HG03135 (cell line): ENCODE results near the gene OR10A4.
"Not testable (repeated sequence)": the region's sequence is repeated elsewhere in the genome, so short reads cannot be mapped to it uniquely, and the experiment has no call there.

Source experiments
- ATAC-seq: cut with Tn5 transposase; IDR thresholded peaks from one replicate; pipeline ENCODE4 v1.9.1; 2021; ENCODE audit warnings: mild to moderate bottlenecking, moderate library complexity; ENCODE audit not compliant: unreplicated experiment

Gene OR10A4, protein sequence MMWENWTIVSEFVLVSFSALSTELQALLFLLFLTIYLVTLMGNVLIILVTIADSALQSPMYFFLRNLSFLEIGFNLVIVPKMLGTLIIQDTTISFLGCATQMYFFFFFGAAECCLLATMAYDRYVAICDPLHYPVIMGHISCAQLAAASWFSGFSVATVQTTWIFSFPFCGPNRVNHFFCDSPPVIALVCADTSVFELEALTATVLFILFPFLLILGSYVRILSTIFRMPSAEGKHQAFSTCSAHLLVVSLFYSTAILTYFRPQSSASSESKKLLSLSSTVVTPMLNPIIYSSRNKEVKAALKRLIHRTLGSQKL

DNA sequence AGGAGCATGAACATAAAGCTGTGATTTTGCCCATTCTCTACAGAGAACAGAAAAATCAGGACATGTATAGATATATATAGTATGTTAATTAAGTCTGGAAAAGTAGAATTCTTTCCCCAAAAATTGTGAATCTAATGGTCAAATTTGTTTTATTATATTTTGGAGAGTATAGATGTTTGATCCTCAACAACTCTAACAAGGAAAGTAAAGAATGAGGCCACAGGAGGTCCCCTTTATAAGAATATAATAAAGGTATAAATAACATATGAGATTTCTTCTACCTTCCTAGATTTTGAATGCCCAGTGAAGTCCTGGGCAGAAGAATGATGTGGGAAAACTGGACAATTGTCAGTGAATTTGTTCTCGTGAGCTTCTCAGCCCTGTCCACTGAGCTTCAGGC, at the start of gene OR10A4:
Gene OR10A4, plus strand, starts transcription at position 301 of the 400 bp plus-strand sequence. Its CDS starts 23 bp downstream, at position 324.
- no peak for ATAC-seq

DNA sequence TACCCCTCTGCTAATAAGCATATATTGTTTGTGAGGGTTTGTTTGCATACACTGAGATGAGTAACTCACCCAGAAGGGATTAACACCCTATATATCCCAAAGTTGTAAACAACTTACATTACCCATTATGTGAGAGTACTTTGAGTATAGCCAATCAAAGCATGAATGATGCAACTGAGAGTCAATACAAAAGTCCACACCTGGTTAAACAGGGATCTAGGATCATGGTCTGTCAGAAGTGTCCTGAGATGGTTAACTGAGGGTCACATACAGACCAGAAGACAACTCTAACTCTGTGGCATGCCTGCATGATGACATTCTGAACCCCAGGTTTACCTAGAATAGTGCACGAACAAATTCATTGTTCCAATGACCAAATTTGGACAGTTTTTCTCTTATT, 48.3 kb upstream of the OR10A4 start:
- ATAC-seq: no peak

DNA sequence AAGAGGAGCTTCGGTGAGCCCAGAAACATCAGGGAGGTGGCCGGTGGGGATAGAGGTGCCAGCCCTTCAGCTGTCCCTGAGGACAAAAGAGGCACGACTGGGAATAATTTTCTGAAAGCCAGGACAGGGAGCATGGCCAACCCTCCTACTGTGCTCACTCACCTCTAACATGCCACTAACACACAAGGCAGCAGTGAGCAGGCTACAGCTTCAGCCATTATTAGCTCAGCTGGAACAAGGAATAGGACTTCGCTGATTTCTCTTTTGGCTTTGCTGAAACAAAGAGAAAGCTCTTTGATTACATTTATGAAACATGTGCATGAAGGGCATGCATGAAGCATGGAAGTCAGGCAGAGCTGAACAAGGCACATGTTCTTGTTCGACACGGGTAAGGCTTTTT, 43.1 kb upstream of the OR10A4 start:
- no peak for ATAC-seq

DNA sequence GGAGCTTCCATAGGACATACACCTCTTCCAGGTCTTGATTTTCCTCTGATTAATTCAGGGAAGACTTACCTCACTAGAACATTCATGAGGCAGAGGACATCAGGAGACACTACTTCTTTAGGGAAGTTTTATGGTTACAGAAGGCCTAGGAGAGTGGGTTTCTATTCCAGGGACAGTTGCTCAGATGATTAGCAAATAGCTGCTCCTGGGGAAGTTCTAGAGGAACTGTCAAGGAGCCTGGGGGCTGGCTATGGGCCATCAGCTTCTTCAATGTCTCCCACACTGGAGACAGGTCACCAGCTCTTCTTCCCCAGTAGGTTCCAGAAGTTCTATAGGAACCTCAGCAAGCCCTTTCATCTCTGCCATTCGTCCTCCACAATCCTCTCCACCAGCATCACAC, 42.4 kb upstream of the OR10A4 start:
- ATAC-seq: no peak

DNA sequence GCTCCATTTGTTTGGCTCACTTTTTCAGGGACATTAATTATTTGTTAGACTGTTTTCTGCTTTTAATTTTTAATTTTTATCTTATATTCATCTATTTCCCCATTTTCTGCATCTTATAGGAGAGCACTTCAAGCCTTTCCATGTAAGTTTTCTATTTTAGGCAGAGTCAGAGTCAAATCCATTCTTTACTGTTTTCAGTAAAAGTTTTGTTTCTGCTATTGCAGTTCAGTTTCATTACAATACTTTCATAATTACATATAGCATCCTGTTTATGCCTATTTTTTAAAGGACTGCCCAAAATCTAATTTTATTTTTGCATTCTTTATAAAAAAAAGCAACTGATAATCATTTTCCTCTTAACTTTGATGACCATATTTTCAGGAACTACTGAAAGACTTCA, 34.7 kb upstream of the OR10A4 start:
- ATAC-seq: no peak

DNA sequence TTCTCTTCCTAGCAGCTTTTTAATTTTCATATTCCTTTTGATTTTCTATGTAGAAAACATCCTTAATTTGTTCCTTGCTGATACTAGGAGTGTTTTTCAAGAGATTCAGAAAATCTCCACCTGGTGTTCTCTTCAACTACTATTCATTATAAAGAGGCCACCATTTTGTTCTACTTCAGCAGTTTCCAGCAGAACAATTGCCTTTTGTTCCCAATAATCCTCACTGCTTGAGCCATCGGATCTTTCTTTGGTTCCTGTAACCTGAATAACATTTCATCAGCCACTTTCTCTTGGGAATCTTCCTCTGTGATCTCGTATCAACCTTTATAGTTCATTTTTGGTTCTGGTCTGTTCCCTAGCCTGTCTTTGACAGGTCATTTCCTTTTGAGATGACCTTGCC, 32.8 kb upstream of the OR10A4 start:
- no peak for ATAC-seq

DNA sequence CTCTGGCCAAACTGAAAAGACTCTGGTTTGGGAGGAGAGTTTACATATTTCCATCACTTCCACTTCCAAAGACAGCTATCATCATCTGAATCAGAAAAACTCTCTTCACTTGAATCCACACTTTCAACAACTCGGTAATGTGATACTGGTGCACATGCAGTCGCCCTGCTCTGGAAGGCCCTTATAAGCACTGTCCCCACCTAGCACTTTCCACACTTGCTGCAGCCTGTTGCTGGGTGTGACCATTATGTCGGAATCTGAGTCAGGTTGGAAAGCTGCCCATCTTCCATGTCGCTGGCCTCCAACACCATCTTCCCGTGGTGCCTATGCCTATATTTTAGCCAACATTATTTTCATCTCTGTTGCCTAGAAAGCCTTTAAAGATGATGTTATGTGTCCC, 32.1 kb upstream of the OR10A4 start:
- ATAC-seq: no peak

DNA sequence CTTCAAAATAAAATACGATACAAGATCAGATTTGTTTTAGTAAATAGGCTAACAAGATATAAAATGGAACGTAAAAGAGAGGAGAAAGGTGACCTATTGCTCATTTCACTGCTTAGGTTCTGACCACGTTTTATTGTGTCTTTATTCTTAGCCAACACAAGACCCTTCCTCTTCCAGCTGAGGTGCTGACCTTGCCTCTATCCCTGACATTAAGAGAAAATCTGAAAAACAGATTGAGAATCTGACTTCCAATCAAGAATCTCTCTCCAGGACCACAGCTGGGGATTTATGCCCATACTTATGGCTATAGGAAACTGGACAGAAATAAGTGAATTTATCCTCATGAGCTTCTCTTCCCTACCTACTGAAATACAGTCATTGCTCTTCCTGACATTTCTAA, 31.0 kb upstream of the OR10A4 start, which contains the start of gene OR10A5:
Gene OR10A5, plus strand, starts transcription at position 301 of the 400 bp plus-strand sequence. Its CDS starts 0 bp downstream, at position 301.
- no peak for ATAC-seq

DNA sequence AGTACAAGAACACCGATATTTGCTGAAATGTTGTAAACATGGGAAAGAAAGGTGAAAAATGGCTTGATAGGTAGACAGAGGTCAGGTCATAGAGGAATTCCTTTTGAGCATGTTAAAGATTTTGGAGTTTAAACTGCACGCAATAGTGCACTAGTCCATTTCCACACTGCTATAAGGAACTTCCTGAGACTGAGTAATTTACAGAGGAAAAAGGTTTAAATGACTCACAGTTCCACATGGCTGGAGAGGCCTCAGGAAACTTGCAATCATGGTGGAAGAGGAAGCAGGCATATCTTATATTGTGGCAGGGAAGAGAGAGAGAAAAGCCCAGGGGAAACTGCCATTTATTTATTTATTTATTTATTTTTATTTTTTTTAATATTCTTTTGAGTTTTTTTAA, 25.9 kb upstream of the OR10A4 start:
- ATAC-seq: no peak

DNA sequence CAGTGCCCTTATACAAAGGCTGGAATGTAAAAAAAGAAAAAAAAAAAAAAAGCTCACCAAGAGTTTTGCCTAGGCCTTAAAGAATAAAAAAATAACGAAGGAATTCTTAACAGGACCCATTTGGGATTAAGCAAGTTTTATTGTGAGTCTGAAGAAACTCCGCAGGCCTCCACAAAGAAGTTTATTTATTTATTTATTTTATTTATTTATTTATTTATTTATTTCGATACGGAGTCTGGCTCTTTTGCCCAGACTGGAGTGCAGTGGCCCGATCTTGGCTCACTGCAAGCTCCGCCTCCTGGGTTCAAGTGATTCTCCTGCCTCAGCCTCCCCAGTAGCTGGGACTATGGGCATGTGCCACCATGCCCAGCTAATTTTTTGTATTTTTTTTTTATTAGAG, 21.6 kb upstream of the OR10A4 start:
- not testable (repeated sequence) for ATAC-seq

DNA sequence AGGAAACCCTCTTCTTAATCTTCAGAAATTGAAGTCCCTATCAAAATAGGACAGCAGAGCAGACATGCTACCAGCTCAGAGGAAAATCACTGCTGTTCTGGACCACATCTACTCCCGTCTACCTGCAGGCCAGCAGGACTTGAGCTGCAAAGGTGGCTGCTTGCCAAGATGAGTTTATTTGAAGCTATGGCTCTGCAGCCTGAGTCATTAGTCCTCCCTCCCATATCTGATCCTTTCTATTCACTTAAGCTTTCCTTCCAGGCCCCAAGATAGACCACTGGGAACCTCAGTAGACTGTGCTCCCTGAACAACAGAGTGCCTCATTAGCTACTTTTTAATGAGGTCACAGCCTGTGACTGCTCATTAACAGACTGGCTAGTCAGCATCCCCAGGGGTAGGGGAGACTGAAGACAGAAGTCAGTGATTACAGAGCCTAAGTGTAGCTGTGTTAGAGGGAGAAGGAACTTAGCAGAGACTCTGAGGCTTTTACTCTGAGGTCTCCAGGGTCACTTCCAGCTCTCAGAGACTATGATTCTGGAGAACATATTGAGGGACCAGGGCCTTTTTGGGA, 20.4 kb upstream of the OR10A4 start:
- ATAC-seq: no peak

DNA sequence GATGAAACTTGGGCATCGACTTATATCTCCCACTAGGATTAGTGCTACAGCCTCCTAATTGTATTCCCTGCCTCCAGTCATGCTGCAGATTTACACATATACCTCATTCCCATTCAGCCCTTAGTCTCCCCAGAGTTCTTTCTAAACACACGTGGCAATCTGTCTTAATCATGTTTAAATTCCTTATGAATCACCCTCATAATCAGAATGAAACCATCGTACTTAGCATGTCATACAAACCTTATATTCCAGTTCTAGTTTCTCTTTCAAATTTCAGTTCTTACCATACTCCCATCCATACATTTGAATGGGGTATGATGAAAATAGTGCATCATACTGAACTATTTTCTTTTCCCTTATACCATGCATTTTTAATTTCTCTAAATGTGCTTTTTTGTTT, 19.6 kb upstream of the OR10A4 start:
- peak; percentile 55 for ATAC-seq

DNA sequence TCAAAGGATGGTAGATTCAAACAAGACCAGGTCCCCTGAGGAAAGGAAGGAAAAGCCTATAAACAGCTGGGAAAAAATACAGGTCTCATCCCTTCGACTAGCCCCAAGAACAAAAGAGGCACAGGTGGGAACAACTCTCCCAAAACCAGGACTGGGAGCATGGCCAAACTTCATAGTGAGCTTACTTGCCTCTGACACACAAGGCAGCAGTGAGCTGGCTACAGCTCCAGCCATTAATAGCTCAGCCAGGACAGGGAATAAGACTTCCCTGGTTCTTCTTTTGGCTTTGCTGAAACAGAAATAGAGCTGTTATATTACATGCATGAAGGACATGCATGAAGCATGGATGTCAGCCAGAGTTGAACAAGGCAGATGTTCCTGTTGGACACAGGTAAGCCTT, 13.5 kb upstream of the OR10A4 start, which contains the start of gene OR10A2:
Gene OR10A2, plus strand, starts transcription at position 97 of the 400 bp plus-strand sequence. CDS start 6,698 bp downstream, outside the sequence.
- no peak for ATAC-seq

DNA sequence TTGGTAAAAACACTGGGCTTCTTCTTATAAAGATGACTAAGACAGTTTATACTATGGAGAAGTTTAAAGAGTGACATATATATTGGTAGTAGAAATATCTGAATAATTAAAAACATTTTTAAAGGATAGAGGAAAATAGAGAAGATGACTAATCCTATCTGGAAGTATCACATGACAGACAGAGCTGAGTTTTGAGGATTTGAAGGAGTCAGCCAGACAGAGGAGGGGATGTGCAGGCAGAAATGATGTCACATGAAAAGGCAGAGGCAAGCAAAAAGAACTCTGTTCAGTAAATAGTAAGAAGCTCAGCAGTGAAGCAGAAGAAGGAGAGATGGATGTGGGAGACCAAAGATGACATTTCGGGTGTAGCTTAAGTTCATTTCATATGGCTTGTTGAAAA, 12.0 kb upstream of the OR10A4 start:
- no peak for ATAC-seq

DNA sequence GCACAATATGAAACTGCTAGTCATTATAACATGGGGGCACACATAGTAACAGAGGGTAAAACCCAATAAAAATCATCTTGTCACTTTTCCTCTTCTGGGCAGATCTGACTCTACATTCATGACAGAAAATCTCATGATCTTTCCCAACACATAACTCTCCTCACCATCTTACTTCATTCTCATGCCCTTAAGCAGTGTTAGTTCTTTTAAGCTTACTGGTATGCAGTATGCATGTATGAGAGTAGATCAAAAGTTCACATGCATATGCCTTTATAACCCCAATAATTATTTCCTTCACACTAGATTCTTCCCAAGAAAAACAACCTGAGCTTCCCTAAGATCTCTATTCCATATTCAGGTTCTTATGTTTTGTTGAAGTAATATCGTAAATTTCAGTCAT, 5.1 kb upstream of the OR10A4 start:
- ATAC-seq: no peak

DNA sequence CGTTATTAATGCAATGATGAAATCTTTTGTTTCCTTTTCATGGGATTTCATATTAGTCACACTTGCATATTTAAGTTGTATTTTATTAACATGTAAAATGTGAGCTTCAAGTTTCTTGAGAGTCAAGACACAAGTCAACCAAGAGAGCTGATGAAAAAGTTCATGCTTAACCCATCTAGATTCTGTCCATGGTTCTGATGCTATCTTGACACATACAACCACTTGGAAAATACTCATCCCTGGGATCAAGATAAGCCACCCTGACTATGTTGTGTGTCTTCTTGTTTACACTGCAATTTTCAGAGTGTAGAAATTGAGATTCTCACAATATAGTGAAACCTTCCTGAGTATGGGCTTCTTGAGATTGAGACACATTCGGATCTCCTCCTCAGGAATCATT, 664 bp upstream of the OR10A4 start:
- ATAC-seq: no peak

DNA sequence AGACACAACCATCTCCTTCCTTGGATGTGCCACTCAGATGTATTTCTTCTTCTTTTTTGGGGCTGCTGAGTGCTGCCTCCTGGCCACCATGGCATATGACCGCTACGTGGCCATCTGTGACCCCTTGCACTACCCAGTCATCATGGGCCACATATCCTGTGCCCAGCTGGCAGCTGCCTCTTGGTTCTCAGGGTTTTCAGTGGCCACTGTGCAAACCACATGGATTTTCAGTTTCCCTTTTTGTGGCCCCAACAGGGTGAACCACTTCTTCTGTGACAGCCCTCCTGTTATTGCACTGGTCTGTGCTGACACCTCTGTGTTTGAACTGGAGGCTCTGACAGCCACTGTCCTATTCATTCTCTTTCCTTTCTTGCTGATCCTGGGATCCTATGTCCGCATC, 489 bp downstream of the OR10A4 start:
- ATAC-seq: no peak

DNA sequence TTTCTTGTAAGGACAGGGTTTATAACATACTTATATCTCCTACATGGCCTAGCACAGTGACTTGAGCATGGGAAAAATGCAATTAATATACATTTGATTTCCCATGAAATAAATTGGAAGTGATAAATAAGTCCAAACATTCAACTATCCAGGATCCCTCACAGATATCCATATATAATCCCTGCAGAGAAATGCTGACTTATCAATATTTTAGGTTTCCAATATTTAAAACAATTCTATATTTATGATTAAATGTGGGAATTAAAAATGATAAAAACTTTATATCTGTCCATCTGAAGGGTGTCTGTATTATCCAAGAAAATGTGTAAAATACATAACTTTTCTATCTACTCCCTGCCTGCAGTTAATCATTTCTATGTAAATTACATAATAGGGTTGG, 6.3 kb downstream of the OR10A4 start:
- ATAC-seq: no peak

DNA sequence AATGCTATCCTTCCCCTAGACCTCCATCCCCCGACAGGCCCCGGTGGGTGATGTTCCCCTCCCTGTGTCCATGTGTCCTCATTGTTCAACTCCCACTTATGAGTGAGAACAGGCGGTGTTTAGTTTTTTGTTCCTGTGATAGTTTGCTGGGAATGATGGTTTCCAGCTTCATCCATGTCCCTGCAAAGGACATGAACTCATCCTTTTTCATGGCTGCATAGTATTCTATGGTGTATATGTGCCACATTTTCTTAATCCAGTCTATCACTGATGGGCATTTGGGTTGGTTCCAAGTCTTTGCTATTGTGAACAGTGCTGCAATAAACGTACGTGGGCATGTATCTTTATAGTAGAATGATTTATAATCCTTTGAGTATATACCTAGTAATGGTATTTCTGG, 11.3 kb downstream of the OR10A4 start:
- not testable (repeated sequence) for ATAC-seq

DNA sequence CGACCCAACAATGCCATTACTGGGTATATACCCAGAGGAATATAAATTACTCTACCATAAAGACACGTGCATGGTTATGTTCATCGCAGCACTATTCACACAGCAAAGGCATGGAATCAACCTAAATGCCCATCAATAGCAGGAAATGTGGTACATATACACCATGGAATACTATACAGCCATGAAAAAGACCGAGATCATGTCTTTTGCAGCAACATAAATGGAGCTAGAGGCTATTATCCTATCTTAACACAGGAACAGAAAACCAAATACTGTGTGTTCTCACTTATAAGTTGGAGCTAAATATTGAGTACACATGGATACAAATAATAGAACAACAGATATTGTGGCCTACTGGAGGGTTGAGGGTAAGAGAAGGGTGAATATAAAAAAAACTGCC, 12.4 kb downstream of the OR10A4 start:
- no peak for ATAC-seq

DNA sequence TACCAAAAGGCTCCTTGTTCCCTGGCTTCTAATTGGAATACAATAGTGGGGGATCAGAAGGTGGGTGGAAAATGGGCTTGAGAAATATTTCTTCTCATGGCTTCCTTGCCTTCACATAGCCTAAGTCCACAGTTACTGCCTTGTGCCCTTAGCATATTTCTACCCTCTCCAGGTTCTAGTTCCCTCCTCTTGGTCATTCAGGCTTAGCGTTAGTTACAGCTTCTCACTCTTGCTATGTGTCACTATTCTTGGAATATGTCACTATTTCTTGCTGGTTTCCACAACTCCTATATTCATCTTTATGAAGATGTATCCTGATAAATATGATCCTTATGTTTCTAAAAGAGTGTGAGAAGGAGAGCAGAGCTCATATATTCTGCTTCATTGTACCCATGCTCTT, 13.4 kb downstream of the OR10A4 start:
- no peak for ATAC-seq

DNA sequence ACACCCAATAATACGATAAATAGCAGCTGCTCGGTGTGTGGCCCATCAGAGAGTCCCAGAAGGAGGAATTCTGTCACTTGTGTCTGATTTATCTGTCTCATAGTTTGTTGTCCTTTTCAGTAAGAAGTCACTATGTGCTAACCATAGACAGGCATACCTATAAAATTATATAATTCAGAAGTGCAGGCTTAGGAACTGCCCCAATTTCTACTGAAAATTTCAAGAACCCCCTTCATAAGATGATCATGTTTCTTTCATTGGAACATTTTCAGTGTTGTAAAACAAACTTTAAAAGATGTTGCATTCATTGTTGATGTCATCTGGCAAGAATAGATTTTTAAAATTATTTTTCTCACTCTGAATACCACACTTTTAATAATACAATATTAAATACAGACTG, 16.0 kb downstream of the OR10A4 start, which contains the start of gene OR2D2:
Gene OR2D2, minus strand, starts transcription at position 101 of the 400 bp plus-strand sequence. Its CDS starts 0 bp downstream, at position 101.
- ATAC-seq: no peak
